ENCODE measurements around the gene TAX1BP3. TPM values are rescaled to one million over a fixed set of nuclear protein-coding genes. Genes with fewer than 3 reads are reported as not detected.
A peak's percentile ranks its signal among the peaks of the same experiment; 100 is the strongest.

Gene TAX1BP3
- total and polyA plus RNA-seq, 4 experiments from 2014 or later: 12.7 to 32.3 (median 20.7) TPM

GRCh38 chr17:3656353-3656752 is 12.0 kb downstream of the TAX1BP3 start:
- H3K36me3 Mint-ChIP-seq: peaks cover 0 to 1% of the 10 kb centered on the region in 2 donors
- CTCF ChIA-PET (ENCODE audit: partially characterized antibody): no interaction called here

DNA sequence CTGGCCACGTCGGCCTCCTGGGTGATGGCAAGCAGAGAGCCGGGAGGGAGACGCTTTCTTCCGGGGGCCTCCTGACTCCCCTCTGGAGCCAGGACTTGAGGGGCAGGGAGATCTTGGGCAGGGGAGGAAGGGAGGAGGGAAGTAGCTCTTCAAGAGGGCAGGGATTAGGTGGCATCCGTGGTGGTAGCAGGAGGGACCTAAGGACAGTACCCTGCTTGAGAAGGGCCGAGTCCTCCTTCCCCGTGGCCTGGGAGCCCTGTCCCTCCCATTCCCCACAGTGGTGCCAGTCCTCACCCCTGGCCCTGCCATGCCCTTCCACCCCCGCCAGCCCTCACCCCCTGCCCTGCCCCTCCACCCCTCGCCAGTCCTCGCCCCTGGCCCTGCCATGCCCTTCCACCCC is 12.6 kb downstream of the TAX1BP3 start:
- POLR2A ChIA-PET (ENCODE audit: partially characterized antibody): no interaction called here
- Mint-ChIP-seq H3K9me3 (no peaks in the 10 kb centered on the region), H3K27ac (no peak overlapping the region), H3K4me1 (no peaks in the 10 kb centered on the region), H3K27me3 (no peaks in the 10 kb centered on the region), H3K4me3 (no peak overlapping the region), H3K36me3 (peaks cover 0 to 1% of the 10 kb centered on the region in 2 donors)
- Histone ChIP-seq H3K9me3 (ENCODE audit: control insufficient read depth in 1 of 2, low read length in 2 of 2) (no peaks in the 10 kb centered on the region), H3K27me3 (ENCODE audit: insufficient read depth, low read length) (no peaks in the 10 kb centered on the region), H3K4me3 (ENCODE audit: low read length in 2 of 2) (no peak overlapping the region), H3K4me1 (ENCODE audit: insufficient read depth, low read length) (no peaks in the 10 kb centered on the region), H3K27ac (ENCODE audit: low read depth, low read length) (no peak overlapping the region), H3K36me3 (ENCODE audit: insufficient read depth, low read length) (no peaks in the 10 kb centered on the region)
- intact Hi-C loops (cut with micrococcal nuclease): no loop called here
- DNase-seq: no peak
- CTCF ChIA-PET (ENCODE audit: partially characterized antibody): no interaction called here

More at GRCh38 chr17:3656353-3656752, 12.0 kb downstream of the TAX1BP3 start:
- Mint-ChIP-seq H3K27me3 (no peaks in the 10 kb centered on the region), H3K27ac (no peak overlapping the region), H3K9me3 (no peaks in the 10 kb centered on the region), H3K4me1 (no peaks in the 10 kb centered on the region), H3K4me3 (no peak overlapping the region)
- no peaks in the 10 kb centered on the region for H3K9me3 ChIP-seq (ENCODE audit: control insufficient read depth in 1 of 2, low read length in 2 of 2)
- no peak overlapping the region for H3K4me3 ChIP-seq (ENCODE audit: low read length in 2 of 2)
- no peaks in the 10 kb centered on the region for H3K4me1 ChIP-seq (ENCODE audit: insufficient read depth, low read length)
- POLR2A ChIA-PET (ENCODE audit: partially characterized antibody): no interaction called here
- no peak overlapping the region for H3K27ac ChIP-seq (ENCODE audit: low read depth, low read length)
- no peaks in the 10 kb centered on the region for H3K27me3 ChIP-seq (ENCODE audit: insufficient read depth, low read length)
- intact Hi-C loops (cut with micrococcal nuclease): no loop called here
- DNase-seq: no peak
- no peaks in the 10 kb centered on the region for H3K36me3 ChIP-seq (ENCODE audit: insufficient read depth, low read length)

GRCh38 chr17:3647769-3648555 is 20.4 kb downstream of the TAX1BP3 start:
- peak in 3 of 5 donors; percentile 20 to 26 (median 21) for DNase-seq
- no peak overlapping the region for H3K27ac ChIP-seq (ENCODE audit: low read depth, low read length)
- ChIA-PET POLR2A (ENCODE audit: partially characterized antibody) (interaction anchor here (0.9 kb wide), 1 partner anchor 12 kb away, joined by 3 read pairs; the partner anchor contains the start of gene SHPK), CTCF (ENCODE audit: partially characterized antibody) (interaction anchor here (0.9 to 1.1 kb wide), 2 partner anchors 45 to 799 kb away, joined by 3 read pairs; no protein-coding TSS in a partner anchor)
- H3K4me1 ChIP-seq (ENCODE audit: insufficient read depth, low read length): no peaks in the 10 kb centered on the region
- intact Hi-C loops (cut with micrococcal nuclease): loop anchor here (5.0 kb wide), 1 partner anchor 601 kb away; no protein-coding TSS in a partner anchor
- H3K27me3 ChIP-seq (ENCODE audit: insufficient read depth, low read length): no peaks in the 10 kb centered on the region
- Mint-ChIP-seq H3K9me3 (no peaks in the 10 kb centered on the region), H3K36me3 (peaks cover 0 to 4% of the 10 kb centered on the region in 2 donors), H3K4me3 (no peak overlapping the region), H3K27me3 (no peaks in the 10 kb centered on the region), H3K27ac (no peak overlapping the region), H3K4me1 (peaks cover 0 to 3% (median 0%) of the 10 kb centered on the region in 4 donors)
- no peaks in the 10 kb centered on the region for H3K9me3 ChIP-seq (ENCODE audit: control insufficient read depth in 1 of 2, low read length in 2 of 2)
- no peaks in the 10 kb centered on the region for H3K36me3 ChIP-seq (ENCODE audit: insufficient read depth, low read length)
- no peak overlapping the region for H3K4me3 ChIP-seq (ENCODE audit: low read length in 2 of 2)

- Mint-ChIP-seq H3K4me1 (peaks cover 0 to 3% (median 0%) of the 10 kb centered on the region in 4 donors), H3K27me3 (no peaks in the 10 kb centered on the region), H3K27ac (no peak overlapping the region), H3K9me3 (no peaks in the 10 kb centered on the region), H3K36me3 (peaks cover 2 to 4% of the 10 kb centered on the region in 2 donors), H3K4me3 (peak overlapping the region in 1 of 8 donors; percentile 10)
- ChIA-PET POLR2A (ENCODE audit: partially characterized antibody) (no interaction called here), CTCF (ENCODE audit: partially characterized antibody) (interaction anchor here (0.9 kb wide), 1 partner anchor 798 kb away, joined by 3 read pairs; no protein-coding TSS in a partner anchor)
- no peak for DNase-seq
- no peaks in the 10 kb centered on the region for H3K36me3 ChIP-seq (ENCODE audit: insufficient read depth, low read length)
- intact Hi-C loops (cut with micrococcal nuclease): loop anchor here (5.0 kb wide), 1 partner anchor 600 kb away; no protein-coding TSS in a partner anchor
- H3K9me3 ChIP-seq (ENCODE audit: control insufficient read depth in 1 of 2, low read length in 2 of 2): no peaks in the 10 kb centered on the region
- no peak overlapping the region for H3K4me3 ChIP-seq (ENCODE audit: low read length in 2 of 2)
- H3K27ac ChIP-seq (ENCODE audit: low read depth, low read length): no peak overlapping the region
- no peaks in the 10 kb centered on the region for H3K27me3 ChIP-seq (ENCODE audit: insufficient read depth, low read length)
- H3K4me1 ChIP-seq (ENCODE audit: insufficient read depth, low read length): no peaks in the 10 kb centered on the region
Observed at GRCh38 chr17:3647251-3647650, 21.1 kb downstream of the TAX1BP3 start.

DNA sequence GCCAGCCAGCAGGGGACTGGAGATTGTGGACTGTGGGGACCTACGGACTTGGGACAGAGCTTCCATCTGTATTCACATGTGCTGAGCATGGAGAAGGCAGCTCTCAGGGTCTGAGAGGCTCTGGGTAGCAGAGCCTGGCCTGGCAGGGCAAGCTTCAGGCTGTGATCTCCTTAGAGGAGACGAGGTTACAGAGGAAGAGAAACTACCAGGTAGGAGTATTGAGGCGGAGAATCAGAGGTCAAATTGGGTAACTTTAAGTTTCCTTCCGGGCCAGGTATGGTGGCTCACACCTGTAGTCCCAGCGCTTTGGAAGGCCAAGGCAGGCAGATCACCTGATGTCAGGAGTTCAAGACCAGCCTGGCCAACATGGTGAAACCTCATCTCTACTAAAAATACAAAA is 23.1 kb downstream of the TAX1BP3 start:
- Mint-ChIP-seq H3K4me1 (peaks cover 0 to 3% (median 0%) of the 10 kb centered on the region in 4 donors), H3K27ac (peak overlapping the region in 1 of 7 donors; percentile 24), H3K36me3 (peaks cover 2 to 5% of the 10 kb centered on the region in 2 donors), H3K4me3 (no peak overlapping the region), H3K9me3 (no peaks in the 10 kb centered on the region), H3K27me3 (no peaks in the 10 kb centered on the region)
- H3K9me3 ChIP-seq (ENCODE audit: control insufficient read depth in 1 of 2, low read length in 2 of 2): no peaks in the 10 kb centered on the region
- POLR2A ChIA-PET (ENCODE audit: partially characterized antibody): no interaction called here
- intact Hi-C loops (cut with micrococcal nuclease): loop anchor here (5.0 kb wide), 1 partner anchor 598 kb away; no protein-coding TSS in a partner anchor
- no peaks in the 10 kb centered on the region for H3K4me1 ChIP-seq (ENCODE audit: insufficient read depth, low read length)
- DNase-seq: no peak
- H3K27me3 ChIP-seq (ENCODE audit: insufficient read depth, low read length): no peaks in the 10 kb centered on the region
- H3K36me3 ChIP-seq (ENCODE audit: insufficient read depth, low read length): no peaks in the 10 kb centered on the region
- CTCF ChIA-PET (ENCODE audit: partially characterized antibody): no interaction called here
- no peak overlapping the region for H3K27ac ChIP-seq (ENCODE audit: low read depth, low read length)
- no peak overlapping the region for H3K4me3 ChIP-seq (ENCODE audit: low read length in 2 of 2)

DNA sequence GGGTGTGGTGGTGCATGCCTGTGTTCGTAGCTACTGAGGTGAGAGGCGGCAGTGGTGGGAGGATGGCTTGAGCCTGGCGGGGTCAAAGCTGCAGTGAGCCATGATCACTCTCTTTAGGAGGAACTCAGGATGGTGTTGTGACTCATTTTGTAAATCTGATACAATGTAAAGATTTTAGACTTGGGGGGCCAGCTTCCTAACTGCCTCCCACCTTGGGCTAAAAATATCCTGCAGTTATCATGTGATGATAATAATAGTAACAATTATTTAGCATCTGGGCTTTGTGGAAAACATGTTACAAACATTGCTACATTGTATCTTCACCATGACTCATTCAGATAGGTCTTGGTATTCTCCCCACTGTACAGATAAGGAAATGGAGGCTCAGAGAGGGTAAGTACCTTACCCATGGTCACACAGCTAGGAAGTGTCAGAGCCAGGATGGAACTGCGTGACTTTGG is 24.5 kb downstream of the TAX1BP3 start:
- ChIA-PET POLR2A (ENCODE audit: partially characterized antibody) (no interaction called here), CTCF (ENCODE audit: partially characterized antibody) (no interaction called here)
- no peaks in the 10 kb centered on the region for H3K9me3 ChIP-seq (ENCODE audit: control insufficient read depth in 1 of 2, low read length in 2 of 2)
- Mint-ChIP-seq H3K4me3 (no peak overlapping the region), H3K27me3 (no peaks in the 10 kb centered on the region), H3K27ac (no peak overlapping the region), H3K36me3 (peaks cover 5 to 10% of the 10 kb centered on the region in 2 donors), H3K4me1 (peaks cover 0 to 8% (median 3%) of the 10 kb centered on the region in 4 donors), H3K9me3 (no peaks in the 10 kb centered on the region)
- H3K27ac ChIP-seq (ENCODE audit: low read depth, low read length): no peak overlapping the region
- no peaks in the 10 kb centered on the region for H3K4me1 ChIP-seq (ENCODE audit: insufficient read depth, low read length)
- no peak overlapping the region for H3K4me3 ChIP-seq (ENCODE audit: low read length in 2 of 2)
- intact Hi-C loops (cut with micrococcal nuclease): no loop called here
- no peaks in the 10 kb centered on the region for H3K36me3 ChIP-seq (ENCODE audit: insufficient read depth, low read length)
- DNase-seq: no peak
- H3K27me3 ChIP-seq (ENCODE audit: insufficient read depth, low read length): no peaks in the 10 kb centered on the region

- Histone ChIP-seq H3K9me3 (ENCODE audit: control insufficient read depth in 1 of 2, low read length in 2 of 2) (no peaks in the 10 kb centered on the region), H3K4me1 (ENCODE audit: insufficient read depth, low read length) (peaks cover 5% of the 10 kb centered on the region), H3K36me3 (ENCODE audit: insufficient read depth, low read length) (no peaks in the 10 kb centered on the region), H3K4me3 (ENCODE audit: low read length in 2 of 2) (no peak overlapping the region), H3K27me3 (ENCODE audit: insufficient read depth, low read length) (no peaks in the 10 kb centered on the region), H3K27ac (ENCODE audit: low read depth, low read length) (no peak overlapping the region)
- peaks cover 5 to 18% (median 11%) of the 10 kb centered on the region in 4 donors for H3K4me1 Mint-ChIP-seq
- CTCF ChIA-PET (ENCODE audit: partially characterized antibody): no interaction called here
- H3K27me3 Mint-ChIP-seq: no peaks in the 10 kb centered on the region
- POLR2A ChIA-PET (ENCODE audit: partially characterized antibody): no interaction called here
- intact Hi-C loops (cut with micrococcal nuclease): no loop called here
- DNase-seq: no peak
- no peak overlapping the region for H3K4me3 Mint-ChIP-seq
- H3K36me3 Mint-ChIP-seq: peaks cover 5 to 7% of the 10 kb centered on the region in 2 donors
- H3K9me3 Mint-ChIP-seq: no peaks in the 10 kb centered on the region
- H3K27ac Mint-ChIP-seq: no peak overlapping the region
Observed at GRCh38 chr17:3641717-3642486, 26.5 kb downstream of the TAX1BP3 start.

All from CD4-positive, alpha-beta memory T cell (primary cell).